HepG2 (cell line): Measurements from ENCODE around the gene RAC3. TPM values are rescaled to one million over a fixed set of nuclear protein-coding genes. Genes with fewer than 3 reads are reported as not detected.
A peak's percentile ranks its signal among the peaks of the same experiment; 100 is the strongest.

Experiments used
- ATF7 ChIP-seq, 2 experiments: fragments of 450-650 bp in 1 of 2; sonication (generic) in 1 of 2; formaldehyde crosslinking in 1 of 2; IDR thresholded peaks; 2 replicates each; pipeline versions ENCODE4 v1.4.0 to v1.6.1; 2016 to 2020; ENCODE audit warnings: antibody characterized with exemption in 1 of 2, mild to moderate bottlenecking in 1 of 2, missing genetic modification reagents in 1 of 2
- ATM ChIP-seq: fragments of 450-650 bp; IDR thresholded peaks from 2 replicates; pipeline ENCODE4 v1.7.1; 2017; ENCODE audit warnings: mild to moderate bottlenecking, borderline replicate concordance
- GLI4 ChIP-seq: sonication (generic); formaldehyde crosslinking; IDR thresholded peaks from 2 replicates; pipeline ENCODE4 v1.5.1; 2020; ENCODE audit warnings: missing genetic modification reagents, mild to moderate bottlenecking, moderate library complexity, borderline replicate concordance
- NCOR1 ChIP-seq: fragments of 200-600 bp; sonication (generic); IDR thresholded peaks from 2 replicates; pipeline ENCODE4 v1.7.0; 2017; ENCODE audit warnings: antibody characterized with exemption, low read length, borderline replicate concordance
- SMAD9 ChIP-seq: sonication (generic); formaldehyde crosslinking; IDR thresholded peaks from 2 replicates; pipeline ENCODE4 v1.5.1; 2020; ENCODE audit warnings: mild to moderate bottlenecking, missing genetic modification reagents
- SSRP1 ChIP-seq: IDR thresholded peaks from 2 replicates; pipeline ENCODE4 v1.6.1; 2016; ENCODE audit warnings: control low read depth
- TEAD2 ChIP-seq: sonication (generic); formaldehyde crosslinking; IDR thresholded peaks from 2 replicates; pipeline ENCODE4 v1.9.0; 2021; ENCODE audit warnings: missing genetic modification reagents
- TMF1 ChIP-seq: sonication (generic); formaldehyde crosslinking; IDR thresholded peaks from 2 replicates; pipeline ENCODE4 v1.8.1; 2022; ENCODE audit warnings: low read depth, missing genetic modification reagents
- ZBTB33 ChIP-seq: sonication (generic); formaldehyde crosslinking; IDR thresholded peaks from 2 replicates; pipeline ENCODE4 v1.4.0; 2020; ENCODE audit warnings: missing genetic modification reagents
- ZFP91 ChIP-seq: sonication (generic); formaldehyde crosslinking; IDR thresholded peaks from 2 replicates; pipeline ENCODE4 v1.9.0; 2022; ENCODE audit warnings: missing genetic modification reagents, mild to moderate bottlenecking, borderline replicate concordance
- ZMAT3 ChIP-seq: sonication (generic); formaldehyde crosslinking; conservative IDR thresholded peaks from 2 replicates; pipeline ENCODE4 v1.7.0; 2021; ENCODE audit warnings: missing genetic modification reagents
- ZNF3 ChIP-seq: IDR thresholded peaks from 2 replicates; pipeline ENCODE4 v1.7.0; 2017; ENCODE audit warnings: inconsistent platforms
- ZNF598 ChIP-seq: sonication (generic); formaldehyde crosslinking; IDR thresholded peaks from 2 replicates; pipeline ENCODE4 v1.5.1; 2020; ENCODE audit warnings: mild to moderate bottlenecking, missing genetic modification reagents, borderline replicate concordance
- ZNF609 ChIP-seq: sonication (generic); formaldehyde crosslinking; IDR thresholded peaks from 2 replicates; pipeline ENCODE4 v1.4.0; 2020; ENCODE audit warnings: mild to moderate bottlenecking, missing genetic modification reagents, borderline replicate concordance
- ZNF619 ChIP-seq: sonication (generic); formaldehyde crosslinking; IDR thresholded peaks from 2 replicates; pipeline ENCODE4 v1.4.0; 2020; ENCODE audit warnings: mild to moderate bottlenecking, missing genetic modification reagents
- ZNF747 ChIP-seq: sonication (generic); formaldehyde crosslinking; IDR thresholded peaks from 2 replicates; pipeline ENCODE4 v1.8.1; 2023; ENCODE audit warnings: missing genetic modification reagents, mild to moderate bottlenecking, borderline replicate concordance
- ZNF800 ChIP-seq: sonication (generic); formaldehyde crosslinking; IDR thresholded peaks from 2 replicates; pipeline ENCODE4 v1.4.0; 2020; ENCODE audit warnings: missing genetic modification reagents
- polyA plus RNA-seq, 8 experiments: library from polyadenylated mRNA; depleted of rRNA in 3 of 8; stranded (reverse) in 7 of 8; unstranded in 1 of 8; fragments of >200 nt; fragmentation: Illumina TruSeq in 4 of 8; extraction: Trizol in 4 of 8; gene quantifications; 2 replicates each; pipeline versions ENCODE4 v1.2.1 to v1.2.3, GENCODE V29; 2011 to 2016; ENCODE audit warnings: low read depth in 4 of 8, missing spikeins in 1 of 8, mixed read lengths in 1 of 8; ENCODE audit not compliant: insufficient read depth in 1 of 8
- total RNA-seq, 5 experiments: library from RNA; depleted of rRNA; stranded (reverse); fragments of >200 nt; fragmentation: Illumina TruSeq; extraction: Trizol; gene quantifications; 2 replicates each; pipeline ENCODE4 v1.2.3, GENCODE V29; 2016; ENCODE audit warnings: low read depth in 1 of 5

Gene RAC3
- total and polyA plus RNA-seq, 2 of the 13 experiments (the other 11 are each of a cell fraction or from before 2014, with no cell fraction given): 10.5 to 21.3 TPM

GRCh38 chr17:81993729-81994592 is 37.5 kb upstream of the RAC3 start (continued):
- TF ChIP-seq ZFP91 (CRISPR knock-in tag) (peak; percentile 79), SMAD9 (CRISPR knock-in tag) (0 out of 2 replicates have a peak, but pooled peaks have one; percentile 49), ATM (no peak), TEAD2 (CRISPR knock-in tag) (no peak), TMF1 (CRISPR knock-in tag) (peak; percentile 77; the same call in 1 of the 2 replicates), ATF7 (IDR thresholded peaks at IDR 0.05) (no peak), ATF7 (CRISPR knock-in tag; IDR thresholded peaks at IDR 0.05) (no peak), ZNF3 (CRISPR knock-in tag) (0 out of 2 replicates have a peak, but pooled peaks have one; percentile 4), ZNF747 (0 out of 2 replicates have a peak, but pooled peaks have one; percentile 34), ZBTB33 (CRISPR knock-in tag) (peak; percentile 36; the same call in 1 of the 2 replicates), ZNF609 (peak; percentile 61; the same call in 1 of the 2 replicates), SSRP1 (CRISPR knock-in tag) (peak; percentile 99), NCOR1 (no peak), GLI4 (no peak), ZNF598 (CRISPR knock-in tag) (peak; percentile 10; the same call in 1 of the 2 replicates), ZNF800 (CRISPR knock-in tag) (0 out of 2 replicates have a peak, but pooled peaks have one; percentile 37), ZNF619 (CRISPR knock-in tag) (no peak; the same call in 1 of the 2 replicates), ZMAT3 (peak; percentile 35; the same call in 1 of the 2 replicates)
